GM12878 (cell line): ENCODE measurements around the gene CNOT2. TPM values are rescaled to one million over a fixed set of nuclear protein-coding genes. Genes with fewer than 3 reads are reported as not detected.

ENCODE experiments used
- ATF7 ChIP-seq: fragments of 450-650 bp; IDR thresholded peaks from 2 replicates; pipeline ENCODE4 v1.6.1; 2016; ENCODE audit warnings: low read depth, mild to moderate bottlenecking
- CREB1 ChIP-seq: IDR thresholded peaks from 2 replicates; pipeline ENCODE4 v1.6.1; 2012; ENCODE audit warnings: low read depth, mild to moderate bottlenecking, inconsistent platforms
- MTA2 ChIP-seq: fragments of 450-650 bp; IDR thresholded peaks from 2 replicates; pipeline ENCODE4 v1.6.1; 2016; ENCODE audit warnings: low read depth, mild to moderate bottlenecking, moderate library complexity
- NFXL1 ChIP-seq: fragments of 450-650 bp; IDR thresholded peaks from 2 replicates; pipeline ENCODE4 v1.6.1; 2017; ENCODE audit warnings: antibody characterized with exemption, mild to moderate bottlenecking, borderline replicate concordance
- NFYA ChIP-seq: IDR thresholded peaks from 2 replicates; pipeline ENCODE4 v1.6.1; 2011; ENCODE audit warnings: low read depth, mild to moderate bottlenecking, low read length, improper control_type of control experiment, borderline replicate concordance
- POU2F2 ChIP-seq: IDR thresholded peaks from 3 replicates; pipeline ENCODE4 v1.6.1; 2011; ENCODE audit warnings: low read depth, mild to moderate bottlenecking, low read length, borderline replicate concordance
- RB1 ChIP-seq: fragments of 450-650 bp; formaldehyde crosslinking; IDR thresholded peaks from 2 replicates; pipeline ENCODE4 v1.6.1; 2017; ENCODE audit warnings: mild to moderate bottlenecking, borderline replicate concordance
- REST ChIP-seq: IDR thresholded peaks from 2 replicates; pipeline ENCODE4 v1.6.1; 2012; ENCODE audit warnings: mild to moderate bottlenecking, low read depth, low read length
- SUZ12 ChIP-seq: fragments of 200-600 bp; sonication (generic); IDR thresholded peaks from one replicate; pipeline ENCODE4 v1.6.1; 2018; ENCODE audit warnings: antibody characterized with exemption, mild to moderate bottlenecking; ENCODE audit not compliant: unreplicated experiment
- ZNF207 ChIP-seq: fragments of 450-650 bp; IDR thresholded peaks from 2 replicates; pipeline ENCODE4 v1.6.1; 2014; ENCODE audit warnings: antibody characterized with exemption, mild to moderate bottlenecking, borderline replicate concordance
- ZNF384 ChIP-seq: IDR thresholded peaks from 2 replicates; pipeline ENCODE4 v1.6.1; 2012; ENCODE audit warnings: low read depth, mild to moderate bottlenecking, low read length, improper control_type of control experiment, borderline replicate concordance
- ZNF592 ChIP-seq: fragments of 450-650 bp; IDR thresholded peaks from 2 replicates; pipeline ENCODE4 v1.6.1; 2017; ENCODE audit warnings: mild to moderate bottlenecking, moderate library complexity
- ZSCAN29 ChIP-seq: fragments of 450-650 bp; IDR thresholded peaks from 2 replicates; pipeline ENCODE4 v1.6.1; 2017; ENCODE audit warnings: mild to moderate bottlenecking, moderate library complexity
- polyA plus RNA-seq, 11 experiments: library from polyadenylated mRNA; depleted of rRNA in 4 of 11; unstranded in 6 of 11; stranded (reverse) in 5 of 11; fragments of >200 nt; fragmentation: Nextera tagmentation in 4 of 11; fragmentation: Illumina TruSeq in 1 of 11; extraction: Ambion mirVana in 4 of 11; extraction: Trizol in 1 of 11; gene quantifications; 1 replicate in 1 of 11; 2 replicates in 10 of 11; pipeline versions ENCODE4 v1.2.1 to v1.2.3, GENCODE V29; 2011 to 2016; ENCODE audit warnings: inconsistent platforms in 2 of 11, missing spikeins in 2 of 11, low read depth in 1 of 11
- total RNA-seq, 4 experiments: library from RNA; depleted of rRNA in 3 of 4; stranded (reverse); fragments of >200 nt in 3 of 4; fragmentation: Illumina TruSeq in 1 of 4; extraction: Trizol in 1 of 4; gene quantifications; 2 replicates each; pipeline versions ENCODE4 v1.2.1 to v1.2.3, GENCODE V29; 2013 to 2021

CNOT2 gene
- total and polyA plus RNA-seq, 10 of the 15 experiments (the other 5 are each of a cell fraction or from before 2014, with no cell fraction given): 37.9 to 127 (median 82.4) TPM

DNA sequence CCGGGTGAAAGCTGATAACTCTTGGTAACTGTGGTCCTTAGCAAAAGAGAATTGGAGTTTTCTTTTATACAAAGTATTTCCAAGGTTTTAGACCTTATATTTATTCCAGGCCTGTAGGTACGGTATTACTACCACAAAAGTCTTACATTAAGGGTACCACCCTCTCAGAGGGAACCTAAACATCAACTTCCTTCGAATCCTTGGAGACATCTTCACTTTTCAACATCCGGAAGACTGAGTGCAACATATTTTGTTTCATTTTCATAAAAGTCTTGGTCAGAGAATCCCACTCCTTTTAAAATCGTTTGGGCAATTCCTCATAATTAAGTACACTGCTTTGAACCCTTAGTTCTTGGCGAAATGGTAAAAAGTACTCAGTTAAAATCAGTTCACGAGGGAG lies 1.2 kb downstream of the CNOT2 start (continued):
- TF ChIP-seq ZSCAN29 (no peak), SUZ12 (no peak), ZNF207 (no peak), ZNF592 (no peak), ZNF384 (no peak), POU2F2 (no peak), RB1 (no peak), NFXL1 (no peak), NFYA (no peak), REST (no peak), MTA2 (no peak), CREB1 (0 out of 2 replicates have a peak, but pooled peaks have one; percentile 4), ATF7 (no peak)
